Left hindlimb (tissue), 1 donor: ENCODE measurements around the gene CCDC9B.

Experiments used
- DNase-seq: peaks from one replicate; pipeline ENCODE4 v3.0.0-alpha.2; 2018

CCDC9B gene

DNA sequence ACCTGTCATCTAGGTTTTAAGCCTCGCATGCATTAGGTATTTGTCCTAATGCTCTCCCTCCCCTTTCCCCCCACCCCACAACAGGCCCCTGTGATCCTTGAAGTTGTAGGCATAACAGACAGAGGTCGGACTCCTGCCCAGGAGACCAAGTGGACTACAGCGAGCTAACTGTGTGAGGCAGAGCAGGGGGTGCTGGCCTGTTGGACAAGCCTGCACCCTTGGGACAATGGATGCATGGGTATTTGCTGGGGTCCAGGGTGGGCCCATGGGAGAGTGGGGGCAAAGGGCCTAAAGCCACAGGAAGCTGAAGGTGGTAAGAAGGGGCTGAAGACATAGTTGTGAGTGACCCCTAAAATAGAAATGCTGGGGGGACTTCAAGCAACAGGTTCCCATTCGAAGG is 35.5 kb downstream of the CCDC9B start:
- DNase-seq = no peak

DNA sequence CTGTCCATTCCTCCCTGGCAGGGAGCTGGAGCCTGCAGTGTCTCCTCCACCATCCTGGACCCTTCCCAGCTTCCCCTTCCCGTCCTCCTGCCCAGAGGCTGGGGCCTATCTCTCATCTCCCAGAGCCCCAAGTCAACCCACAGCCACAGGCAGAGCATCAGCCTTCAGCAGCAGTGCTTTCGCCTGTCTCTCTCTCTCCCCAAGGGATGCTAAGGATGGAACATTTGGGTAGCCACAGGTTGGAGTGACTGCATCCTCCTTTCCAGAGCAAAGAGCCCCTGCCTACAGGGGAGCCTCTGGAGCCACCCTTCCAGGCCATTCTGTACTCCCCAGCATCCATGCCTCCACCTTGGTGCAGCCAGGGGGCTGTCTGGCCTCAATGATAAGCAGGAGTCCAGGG is 37.2 kb downstream of the CCDC9B start:
- DNase-seq = no peak

DNA sequence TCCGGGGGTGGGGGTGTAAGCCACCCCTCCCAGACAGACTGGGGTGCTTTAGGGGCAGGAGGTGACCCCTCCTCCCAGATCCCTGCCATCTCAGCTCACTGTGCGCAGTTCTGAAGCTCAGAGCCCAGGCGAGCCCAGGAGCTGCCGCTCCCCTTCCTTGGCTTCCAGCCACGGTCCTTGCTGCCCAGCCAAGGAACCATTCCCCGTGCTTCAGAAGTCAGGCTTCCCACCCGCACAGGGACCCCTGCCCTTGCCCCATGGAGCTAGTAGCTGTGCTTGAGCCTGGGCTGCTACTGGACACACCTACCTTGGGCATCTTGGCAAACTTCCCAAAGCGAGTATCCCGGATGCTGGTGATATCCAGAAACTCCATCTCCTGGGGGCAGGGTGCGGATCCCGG is 37.8 kb downstream of the CCDC9B start:
- peak; percentile 22 for DNase-seq

DNA sequence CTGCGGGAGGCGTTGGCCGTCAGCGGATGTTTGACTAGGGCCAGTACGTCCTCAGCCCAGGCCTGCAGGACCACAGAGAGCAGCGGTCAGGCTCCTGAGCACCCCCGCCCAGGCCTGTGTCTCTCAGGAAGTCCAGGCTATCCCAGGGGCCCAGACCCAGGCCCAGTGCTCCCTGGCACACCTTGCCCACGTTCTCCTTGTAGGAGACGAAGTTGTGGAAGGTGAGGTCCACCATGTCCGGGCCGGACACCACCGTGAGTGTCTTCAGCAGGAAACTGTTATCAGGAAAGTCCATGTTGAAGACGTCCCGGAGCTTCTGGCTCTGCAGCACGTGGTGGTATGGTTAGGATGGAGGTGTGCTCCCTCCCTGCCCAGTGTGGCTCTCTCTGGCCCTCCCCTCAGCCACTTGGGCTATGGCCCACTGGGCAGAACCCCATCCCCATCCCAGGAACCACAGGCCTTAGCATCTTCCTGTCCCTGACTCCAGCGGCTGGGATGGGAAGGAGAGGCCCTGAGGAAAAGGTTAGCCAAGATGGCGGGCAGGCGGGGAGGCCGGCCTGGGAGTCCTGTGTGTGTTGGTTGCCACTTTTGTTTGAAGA is 38.4 kb downstream of the CCDC9B start:
- DNase-seq = peak; percentile 12

DNA sequence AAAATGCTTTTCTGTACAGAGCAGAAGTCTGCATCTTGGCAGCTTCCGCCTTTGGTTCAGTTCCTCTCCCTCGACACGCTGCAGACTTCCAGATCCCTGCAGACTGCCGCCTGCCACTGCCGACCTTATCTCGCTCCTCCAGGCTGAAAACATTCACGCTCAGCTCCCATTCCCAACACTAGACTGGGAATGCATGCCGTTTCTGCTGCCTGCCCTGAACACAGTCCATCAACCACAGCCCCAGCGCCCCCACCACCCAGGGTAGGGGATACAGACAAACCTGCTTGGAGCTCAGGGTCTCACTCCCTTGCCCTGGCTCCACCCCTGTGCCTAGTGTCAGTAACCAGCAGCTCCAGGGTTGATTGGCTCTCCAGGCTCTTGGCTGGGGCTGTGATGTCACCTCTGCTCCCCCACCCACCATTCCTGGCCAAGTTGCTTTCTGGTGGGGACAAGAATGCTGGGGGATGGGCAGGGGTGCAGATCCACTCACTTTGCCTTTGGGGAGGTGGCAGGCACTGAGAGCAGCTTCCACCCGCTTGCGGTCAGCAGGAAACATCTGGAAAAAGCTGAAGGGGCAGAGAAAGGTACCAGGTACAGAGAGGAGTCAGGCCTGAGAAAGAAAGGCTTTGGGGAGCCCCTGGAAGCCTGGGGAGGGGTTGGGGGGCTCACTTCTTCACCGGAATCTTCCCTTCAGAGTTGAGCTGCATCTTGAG is 39.1 kb downstream of the CCDC9B start:
- peak; percentile 21 for DNase-seq

DNA sequence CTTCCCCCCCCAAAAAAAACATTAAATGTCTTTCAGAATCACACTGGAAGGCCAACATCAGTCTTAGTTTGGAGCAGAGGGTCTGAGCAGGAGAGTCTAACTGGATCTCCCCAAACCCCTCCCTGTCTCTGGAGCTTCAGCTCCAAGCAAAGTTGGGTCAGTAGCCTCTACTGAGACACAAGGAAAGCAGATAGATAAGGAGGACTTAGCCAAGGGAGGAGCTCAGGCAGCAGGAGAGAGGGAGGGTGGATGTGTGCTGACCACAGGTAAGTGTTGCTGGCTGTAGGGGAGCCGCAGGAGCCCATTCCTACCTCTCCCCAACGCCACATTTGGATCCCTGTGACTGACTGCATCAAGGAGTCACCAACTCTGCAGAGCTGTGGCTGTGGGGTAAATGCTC is 40.0 kb downstream of the CCDC9B start:
- DNase-seq = peak; percentile 6

DNA sequence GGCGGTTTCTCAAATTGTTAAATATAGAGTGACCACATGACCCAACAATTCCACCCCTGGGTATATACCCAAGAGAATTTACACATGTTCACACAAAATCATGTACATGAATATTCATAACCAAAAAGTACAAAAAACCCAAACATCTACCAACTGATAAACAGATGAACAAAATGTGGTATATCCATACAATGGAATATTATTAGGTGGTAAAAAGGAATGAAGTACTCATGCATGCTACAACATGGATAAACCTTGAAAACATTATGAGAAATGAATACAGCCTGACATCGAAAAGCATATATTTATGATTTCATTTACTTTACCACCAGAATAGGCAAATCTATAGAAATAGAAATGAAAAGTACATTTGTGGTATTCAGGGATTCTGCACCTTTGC is 40.4 kb downstream of the CCDC9B start:
- DNase-seq = no peak

DNA sequence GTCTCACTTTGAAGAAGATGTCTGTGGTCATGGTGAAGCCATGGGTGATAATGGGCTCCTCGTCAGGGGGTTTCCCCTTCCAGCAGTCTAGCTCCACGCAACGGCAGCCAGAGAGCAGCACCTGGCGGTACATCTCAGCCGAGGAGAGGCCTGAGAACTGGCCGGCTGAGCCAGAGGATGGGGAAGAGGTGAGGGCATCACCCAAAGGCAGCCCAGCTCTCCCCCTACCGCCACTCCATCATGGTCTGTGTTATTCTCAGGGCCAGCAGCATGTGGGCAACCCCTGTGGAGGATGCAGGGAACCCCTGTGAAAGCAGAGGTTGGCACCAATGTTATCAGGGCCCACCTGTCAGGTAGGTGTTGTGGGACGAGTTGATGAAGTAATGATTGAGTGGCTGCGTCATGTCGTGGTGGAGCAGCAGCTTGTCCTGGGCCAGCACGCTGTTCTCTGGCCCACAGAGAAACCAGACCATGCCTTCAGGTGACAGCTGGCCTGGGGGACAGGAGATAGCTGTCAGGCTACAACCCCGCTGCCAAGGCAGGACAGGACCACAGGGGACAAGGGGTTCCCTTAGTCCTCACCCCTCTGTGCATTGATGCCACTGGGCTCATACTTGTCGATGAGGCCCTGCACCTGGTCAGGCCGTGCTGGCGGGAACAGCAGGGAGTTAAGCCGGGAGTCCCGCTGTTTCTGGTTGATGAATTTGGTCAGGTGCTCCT is 42.4 kb downstream of the CCDC9B start:
- DNase-seq = peak; percentile 12

DNA sequence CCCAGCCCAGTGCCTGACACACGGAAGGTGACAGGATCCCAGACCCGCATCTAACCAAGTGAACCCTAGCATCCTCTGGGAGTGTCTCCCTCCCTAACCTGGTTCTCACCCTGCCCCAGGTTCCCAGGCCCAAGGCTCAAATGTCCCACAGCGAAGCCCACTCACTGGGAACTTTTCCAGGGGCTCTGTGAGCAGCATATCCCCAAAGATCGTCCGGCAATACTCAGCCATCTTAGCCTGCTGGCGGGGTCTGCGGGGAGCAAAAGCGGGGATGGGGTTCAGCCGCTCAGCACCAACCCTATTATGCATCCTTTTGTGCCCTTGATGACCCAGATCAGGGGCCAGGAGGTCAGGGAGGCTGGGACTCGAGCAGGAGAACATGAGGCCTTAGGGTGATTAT is 43.4 kb downstream of the CCDC9B start:
- DNase-seq = no peak

DNA sequence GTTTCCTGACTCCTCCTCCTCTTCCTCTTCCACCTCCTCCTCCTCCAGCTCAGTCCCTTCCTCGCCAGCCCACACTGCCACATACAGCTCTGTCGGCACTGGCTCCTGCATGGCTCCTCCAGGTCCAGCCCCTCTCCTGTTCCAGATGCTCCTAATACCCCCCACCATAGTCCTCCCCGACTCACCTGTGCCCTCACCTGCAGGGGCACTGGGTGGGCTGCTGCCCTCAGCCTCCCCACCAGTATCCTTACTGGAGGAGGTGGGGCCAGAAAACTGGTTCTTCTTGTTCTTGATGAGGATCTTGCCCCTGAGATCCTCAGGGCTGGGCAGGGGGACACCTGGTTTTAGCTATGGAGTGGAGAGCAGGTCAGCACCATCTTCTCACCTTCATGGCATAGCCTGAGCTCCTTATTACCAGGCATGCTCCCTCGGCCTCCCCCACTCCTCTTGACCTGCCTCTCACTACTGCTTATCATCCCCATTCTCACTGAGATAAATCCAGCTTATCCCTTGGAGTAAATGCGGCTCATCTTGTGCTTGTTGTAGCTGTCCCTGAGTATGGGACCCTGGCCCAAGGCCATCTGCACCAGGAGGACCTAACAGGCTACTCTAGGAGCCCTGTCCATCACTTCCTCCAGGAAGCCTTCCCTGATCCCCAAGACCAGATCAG is 44.0 kb downstream of the CCDC9B start:
- no peak for DNase-seq

DNA sequence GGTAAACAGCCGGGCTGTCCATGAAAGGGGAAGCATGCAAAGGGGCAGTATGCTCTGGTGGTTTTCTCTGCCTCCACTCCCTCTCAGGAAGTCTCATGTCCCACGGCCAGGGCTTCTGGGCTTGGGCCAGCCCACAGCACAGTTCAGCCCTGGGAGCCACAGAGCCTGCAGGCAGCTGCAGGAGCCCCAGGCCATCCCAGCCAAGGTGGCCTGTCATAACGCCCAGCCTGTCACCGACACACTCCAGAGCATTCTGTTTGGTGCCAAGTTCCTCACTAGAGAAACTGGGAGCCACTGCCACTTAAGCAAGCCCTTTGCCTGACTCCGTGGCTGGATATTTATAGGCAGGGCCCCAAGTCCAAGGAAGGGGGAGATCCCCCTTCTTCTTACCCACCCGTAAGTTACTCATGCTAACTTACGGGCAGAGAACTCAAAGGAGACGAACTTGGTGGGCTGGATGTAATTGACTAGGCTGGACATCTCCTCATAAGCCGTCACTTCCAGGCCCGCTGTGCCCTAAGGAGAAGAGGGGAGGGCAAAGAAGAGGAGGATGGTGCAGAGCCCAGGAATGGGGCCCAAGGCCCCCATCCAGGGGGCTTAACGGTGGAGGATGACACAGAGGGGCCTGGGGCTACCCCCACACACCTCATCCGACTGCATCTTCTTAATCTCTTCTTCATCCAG is 44.7 kb downstream of the CCDC9B start:
- no peak for DNase-seq

DNA sequence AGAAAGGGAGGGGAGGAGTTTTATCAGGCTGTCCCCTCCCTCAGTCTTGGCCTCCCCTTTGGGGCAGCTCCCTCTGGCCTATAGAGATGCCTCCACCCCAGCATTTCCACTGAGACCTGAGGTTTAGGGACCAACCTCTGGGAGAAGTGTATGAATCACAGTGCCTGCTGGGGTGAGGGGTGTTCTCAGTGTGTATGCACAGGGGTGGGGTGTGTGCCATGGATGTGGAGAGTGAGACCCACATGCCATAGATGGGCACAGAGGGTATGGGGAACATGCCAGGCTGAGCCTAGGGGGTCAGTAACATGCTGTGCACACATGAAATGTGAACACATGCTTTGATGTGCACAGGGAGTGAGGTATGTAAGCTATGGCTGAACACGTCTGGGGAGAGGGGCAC is 45.4 kb downstream of the CCDC9B start:
- DNase-seq = no peak

DNA sequence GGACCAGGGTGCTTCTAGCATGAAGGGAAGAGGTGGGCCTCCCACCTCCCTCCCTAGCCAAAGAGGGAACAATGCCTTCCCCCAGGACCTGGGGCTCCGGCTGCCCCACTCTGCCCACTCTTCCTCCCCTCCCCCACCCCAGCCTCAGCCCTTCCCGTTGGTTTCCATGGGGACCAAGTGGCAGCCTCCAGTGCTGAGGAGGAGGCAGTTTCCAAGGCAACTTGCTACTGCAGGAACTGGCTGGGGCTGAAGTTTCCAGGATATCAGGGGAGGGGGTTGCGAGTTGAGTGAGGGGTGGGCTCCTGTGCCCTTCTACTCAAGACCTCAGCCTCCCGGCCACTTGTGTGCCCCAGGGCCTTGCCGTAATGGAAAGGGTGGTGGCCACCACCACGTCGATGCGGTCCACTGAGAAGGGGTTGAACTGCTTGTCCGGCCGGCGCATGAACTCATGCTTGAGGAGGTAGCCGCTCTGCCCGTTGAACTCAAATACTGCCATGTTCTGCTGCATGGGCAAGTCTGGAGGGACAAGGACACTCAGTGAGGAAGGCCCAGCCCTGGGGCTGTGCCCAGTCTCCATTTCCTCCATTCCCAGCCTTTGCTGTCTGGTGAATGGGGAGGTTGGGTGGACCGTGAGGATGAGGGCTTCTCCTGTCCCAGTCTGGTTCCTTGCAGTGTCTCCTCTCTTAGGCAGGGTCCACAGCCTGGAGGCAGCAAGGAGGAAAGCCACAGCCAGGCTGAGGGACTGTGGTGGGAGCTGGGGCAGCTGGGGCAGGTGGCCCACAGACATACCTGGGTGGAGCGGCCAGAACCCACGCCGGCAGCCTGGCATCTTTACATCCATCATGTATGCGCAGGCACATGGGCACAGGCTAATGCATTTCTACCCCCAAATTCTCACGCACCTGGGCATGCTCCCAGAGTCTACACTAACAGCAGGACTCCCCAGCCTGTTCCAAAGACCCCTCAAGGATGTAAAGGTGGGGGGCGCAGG is 46.5 kb downstream of the CCDC9B start:
- DNase-seq = no peak

DNA sequence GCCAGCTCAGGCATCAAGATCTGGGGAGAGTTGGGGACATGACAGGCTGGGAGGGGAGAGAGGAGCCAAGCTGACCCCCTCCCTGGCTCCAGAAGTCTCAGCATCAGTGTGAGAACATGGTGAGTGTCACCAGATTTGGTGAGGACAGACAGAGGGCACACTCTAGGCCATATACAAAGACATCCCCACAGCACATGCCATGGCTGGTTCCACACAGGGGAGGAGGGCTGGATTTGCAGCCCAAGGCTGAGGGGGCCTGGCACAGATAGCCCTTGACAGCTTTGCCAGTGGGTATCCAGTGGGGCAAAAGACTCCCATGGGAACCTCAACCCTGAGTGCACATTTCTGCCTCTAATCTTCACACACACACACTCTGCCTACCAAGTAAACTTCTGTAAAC is 47.7 kb downstream of the CCDC9B start:
- DNase-seq = no peak

DNA sequence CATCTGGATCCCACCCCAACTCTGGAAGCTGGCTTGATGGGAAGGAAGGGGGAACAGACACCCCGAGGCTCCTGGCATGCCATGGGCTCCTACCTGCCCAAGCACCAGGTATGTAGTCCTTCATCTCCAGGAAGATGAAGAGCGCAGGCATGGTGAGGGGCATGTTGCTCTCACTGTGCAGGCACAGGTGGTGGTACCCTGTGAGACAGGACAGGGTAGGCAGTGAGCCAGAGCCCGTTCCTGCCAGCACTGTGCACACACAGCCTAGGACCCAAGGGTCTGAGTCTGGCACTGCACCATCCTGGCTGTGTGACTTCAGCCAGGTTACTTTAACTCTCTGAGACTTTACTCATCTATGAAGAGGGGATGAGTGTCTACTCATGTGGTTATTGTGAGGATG is 48.5 kb downstream of the CCDC9B start:
- DNase-seq = no peak

DNA sequence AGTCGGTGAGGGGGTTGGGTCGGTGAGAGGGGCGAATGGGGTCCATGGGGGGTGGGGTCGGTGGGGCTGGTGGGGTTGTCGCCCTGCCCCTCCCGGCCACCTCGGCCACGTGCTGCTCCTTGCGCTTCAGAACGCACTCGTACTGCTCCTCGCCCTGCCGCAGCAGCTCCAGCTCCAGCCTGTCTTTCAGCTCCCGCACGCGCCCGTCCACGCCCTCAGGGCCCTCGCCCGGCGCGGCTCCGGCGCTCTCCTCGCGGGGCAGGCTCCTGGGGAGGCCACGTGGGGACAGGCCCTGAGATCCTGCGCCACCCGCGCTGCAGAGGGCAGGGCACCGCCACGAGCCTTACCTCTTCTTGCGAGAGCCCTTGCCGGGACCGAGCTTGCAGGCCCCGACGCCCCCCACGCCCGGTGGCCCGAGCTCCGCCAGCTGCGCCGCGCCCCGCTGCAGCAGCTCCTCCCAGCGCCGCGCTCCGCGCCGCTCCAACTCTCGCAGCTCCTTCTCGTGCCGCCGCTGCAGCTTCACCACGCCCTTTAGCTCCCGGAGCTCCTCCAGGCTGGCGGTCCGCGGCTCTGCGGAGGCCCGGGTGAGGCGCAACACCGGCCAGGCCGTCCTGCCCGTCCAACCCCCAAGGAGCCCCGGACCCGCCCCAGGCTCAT is 49.7 kb downstream of the CCDC9B start:
- DNase-seq = peak; percentile 73

DNA sequence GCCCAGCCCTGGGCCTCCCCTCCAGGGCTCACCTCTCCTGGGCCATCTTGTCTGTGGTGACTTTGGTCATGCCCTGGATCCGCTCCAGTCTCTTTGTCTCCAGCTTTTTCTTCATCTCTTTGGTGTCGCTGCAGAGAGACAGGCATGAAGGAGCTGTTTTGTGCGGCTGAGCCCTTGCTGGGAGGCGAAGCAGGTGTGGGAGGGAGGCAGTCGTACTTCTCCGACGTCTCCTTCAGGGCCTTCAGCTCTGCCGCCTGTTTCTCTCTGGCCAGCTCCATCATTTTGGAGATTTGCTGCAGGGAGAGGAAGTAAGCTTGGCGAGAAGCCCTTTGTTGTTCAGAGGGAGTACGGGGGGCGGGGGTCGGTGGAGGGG is 50.2 kb downstream of the CCDC9B start:
- DNase-seq = no peak

DNA sequence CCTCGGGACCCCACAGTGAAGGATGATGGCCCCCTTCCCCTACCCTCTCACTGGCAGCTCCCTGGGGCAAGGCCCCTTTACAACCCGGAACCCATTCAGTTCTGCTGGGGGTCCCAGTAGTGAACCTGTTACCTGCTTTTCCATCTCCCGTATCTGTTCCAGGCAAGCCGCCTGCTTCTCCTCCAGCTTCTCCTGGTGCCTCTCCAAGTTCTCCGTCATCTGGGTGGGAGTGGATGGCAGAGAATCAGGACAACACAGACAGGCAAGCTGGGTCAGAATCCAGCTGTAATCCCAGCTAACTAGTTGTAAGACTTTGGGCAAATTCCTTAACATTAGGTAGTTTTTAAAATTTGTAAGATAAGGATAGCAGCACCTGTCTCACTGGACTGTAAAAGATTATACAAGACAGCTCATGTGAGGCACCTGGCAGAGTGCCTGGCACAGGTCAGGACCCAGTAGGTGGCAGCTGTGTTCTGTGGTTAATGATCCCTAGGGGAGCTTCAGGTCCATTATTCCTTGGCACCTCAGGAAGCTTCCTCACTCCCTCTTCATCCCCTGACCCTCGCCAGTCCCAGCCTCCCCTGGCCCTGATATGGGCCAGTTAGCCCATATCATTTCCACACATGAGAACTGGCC is 51.5 kb downstream of the CCDC9B start:
- no peak for DNase-seq

DNA sequence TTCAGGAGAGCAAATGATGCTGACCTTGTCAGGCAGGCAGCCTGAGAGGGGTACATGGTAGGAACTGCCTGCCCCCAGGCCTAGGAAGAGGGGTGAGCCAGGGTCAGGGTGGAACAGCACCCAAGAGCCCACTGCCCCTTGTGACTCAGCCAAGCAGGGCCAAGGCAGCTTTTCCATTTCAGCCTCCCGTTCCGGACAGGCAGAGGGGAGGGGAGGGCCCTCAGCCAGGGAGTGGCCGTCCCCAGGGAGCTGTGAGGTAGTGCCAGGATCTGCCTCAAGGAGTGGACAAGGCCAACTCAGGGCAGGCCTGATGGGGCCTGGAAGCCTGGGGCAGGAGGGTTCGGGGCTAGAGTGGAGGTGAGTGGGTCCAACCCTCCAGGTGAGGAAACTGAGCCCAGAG is 52.8 kb downstream of the CCDC9B start:
- DNase-seq = no peak

DNA sequence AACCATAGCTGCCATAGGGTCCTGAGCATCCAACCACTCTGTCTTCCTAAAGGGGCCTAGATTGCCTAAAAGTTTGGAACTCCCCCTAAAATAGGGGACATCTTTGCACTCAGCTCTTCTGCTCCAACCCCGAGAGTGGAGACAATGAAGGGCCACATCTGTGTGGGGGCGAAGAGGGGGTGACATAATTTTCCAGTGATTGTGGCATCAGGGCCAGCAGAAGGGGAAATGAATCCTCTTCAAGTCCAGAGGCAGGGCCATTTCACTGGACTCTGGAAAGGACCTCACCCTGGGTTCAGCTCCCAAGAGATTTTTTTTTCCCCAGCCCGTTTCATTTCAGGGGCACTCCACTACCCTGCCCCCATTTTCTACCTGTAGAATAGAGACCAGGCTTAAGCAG is 53.2 kb downstream of the CCDC9B start:
- DNase-seq = no peak

DNA sequence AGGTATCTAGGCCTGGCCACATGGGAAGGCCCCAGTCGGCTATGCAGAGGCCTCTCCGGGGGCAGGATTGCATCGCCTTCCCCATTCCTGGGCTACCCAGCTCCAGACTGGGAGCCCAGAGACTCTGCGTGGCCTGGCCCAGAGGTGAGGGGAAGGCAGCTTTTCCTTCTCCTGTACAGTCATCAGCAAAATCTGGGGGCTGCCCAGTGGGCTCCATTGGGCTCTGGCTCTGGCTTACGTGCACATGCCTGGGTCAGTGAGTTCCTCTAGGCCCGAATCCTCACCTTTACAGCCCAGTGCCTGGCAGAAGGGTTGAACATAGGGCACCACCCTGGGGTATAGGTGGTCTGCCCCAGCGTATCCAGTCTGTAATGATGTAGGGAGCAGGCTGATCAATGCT is 53.9 kb downstream of the CCDC9B start:
- no peak for DNase-seq
